ENCODE data around the gene KIAA1755.

The KIAA1755 gene

GRCh38 chr20:38209054-38209675, 51.4 kb downstream of the KIAA1755 start:
- no peak for DNase-seq (ENCODE audit: low read depth in 2 of 2, low spot score in 1 of 2)

GRCh38 chr20:38208523-38208922, 52.0 kb downstream of the KIAA1755 start:
- DNase-seq (ENCODE audit: low read depth in 2 of 2, low spot score in 1 of 2) = no peak

- DNase-seq (ENCODE audit: low read depth in 2 of 2, low spot score in 1 of 2) = no peak
These were observed 52.4 kb downstream of the KIAA1755 start for GRCh38 chr20:38208088-38208487.

- DNase-seq (ENCODE audit: low read depth in 2 of 2, low spot score in 1 of 2) = no peak
These were observed 52.9 kb downstream of the KIAA1755 start for GRCh38 chr20:38207621-38208020.

- DNase-seq (ENCODE audit: low read depth in 2 of 2, low spot score in 1 of 2) = no peak
These were observed 55.5 kb downstream of the KIAA1755 start for GRCh38 chr20:38205001-38205400.

GRCh38 chr20:38203981-38204357, 56.6 kb downstream of the KIAA1755 start:
- DNase-seq (ENCODE audit: low read depth in 2 of 2, low spot score in 1 of 2) = no peak

- no peak for DNase-seq (ENCODE audit: low read depth in 2 of 2, low spot score in 1 of 2)
These were observed 57.1 kb downstream of the KIAA1755 start for GRCh38 chr20:38203337-38203980.

GRCh38 chr20:38202982-38203293, 57.6 kb downstream of the KIAA1755 start:
- no peak for DNase-seq (ENCODE audit: low read depth in 2 of 2, low spot score in 1 of 2)

GRCh38 chr20:38202153-38202981, 58.2 kb downstream of the KIAA1755 start:
- no peak for DNase-seq (ENCODE audit: low read depth in 2 of 2, low spot score in 1 of 2)

- DNase-seq (ENCODE audit: low read depth in 2 of 2, low spot score in 1 of 2) = no peak
These were observed 59.2 kb downstream of the KIAA1755 start for GRCh38 chr20:38201356-38201755.

- DNase-seq (ENCODE audit: low read depth in 2 of 2, low spot score in 1 of 2) = no peak
These were observed 59.9 kb downstream of the KIAA1755 start for GRCh38 chr20:38200646-38201045.

- no peak for DNase-seq (ENCODE audit: low read depth in 2 of 2, low spot score in 1 of 2)
These were observed 60.8 kb downstream of the KIAA1755 start for GRCh38 chr20:38199501-38200390.

GRCh38 chr20:38198238-38198861, 62.2 kb downstream of the KIAA1755 start:
- DNase-seq (ENCODE audit: low read depth in 2 of 2, low spot score in 1 of 2) = no peak

- no peak for DNase-seq (ENCODE audit: low read depth in 2 of 2, low spot score in 1 of 2)
These were observed 62.9 kb downstream of the KIAA1755 start for GRCh38 chr20:38197619-38198018.

GRCh38 chr20:38197217-38197616, 63.3 kb downstream of the KIAA1755 start:
- DNase-seq (ENCODE audit: low read depth in 2 of 2, low spot score in 1 of 2) = no peak

- no peak for DNase-seq (ENCODE audit: low read depth in 2 of 2, low spot score in 1 of 2)
These were observed 63.9 kb downstream of the KIAA1755 start for GRCh38 chr20:38196592-38196991.

- DNase-seq (ENCODE audit: low read depth in 2 of 2, low spot score in 1 of 2) = no peak
These were observed 64.5 kb downstream of the KIAA1755 start for GRCh38 chr20:38196076-38196475.

GRCh38 chr20:38195521-38195920, 65.0 kb downstream of the KIAA1755 start:
- DNase-seq (ENCODE audit: low read depth in 2 of 2, low spot score in 1 of 2) = no peak

- no peak for DNase-seq (ENCODE audit: low read depth in 2 of 2, low spot score in 1 of 2)
These were observed 65.5 kb downstream of the KIAA1755 start for GRCh38 chr20:38194971-38195504.

- DNase-seq (ENCODE audit: low read depth in 2 of 2, low spot score in 1 of 2) = no peak
These were observed 66.9 kb downstream of the KIAA1755 start for GRCh38 chr20:38193586-38194105.

Measured in stimulated activated CD8-positive, alpha-beta memory T cell treated with anti-CD3 and anti-CD28 coated beads, Interleukin-4, amount 100 ng/mL, for 4 hours (primary cell).